ENCODE data around the gene OGFOD3. TPM values are rescaled to one million over a fixed set of nuclear protein-coding genes. Genes with fewer than 3 reads are reported as not detected.

OGFOD3 gene
- total RNA-seq, 4 donors from 2014 or later, result 7.9 to 27.5 (median 25.9) TPM

DNA sequence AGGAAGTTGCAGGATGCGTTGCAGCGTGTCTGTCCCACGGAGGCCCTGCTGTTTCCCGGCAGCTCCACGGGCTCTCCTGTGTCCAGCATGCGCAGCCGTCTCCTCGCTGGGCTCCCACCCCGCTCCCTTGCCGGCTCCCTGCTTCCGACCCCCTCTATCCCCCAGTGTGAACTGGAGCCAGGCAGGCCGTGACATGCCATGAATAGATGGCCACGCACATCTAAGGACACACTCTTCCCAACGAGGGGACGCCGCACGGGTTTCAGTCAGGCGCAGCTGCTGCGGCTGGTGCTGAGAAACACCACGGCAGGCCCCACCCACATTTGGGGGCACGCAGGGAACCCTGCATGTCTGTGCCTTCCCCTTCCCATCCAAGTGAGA, 9.5 kb downstream of the OGFOD3 start:
- intact Hi-C loops (cut with DNase I; ENCODE audit: low total_unique reads), result no loop called here
- 95 to 100% methylated on average over 3 to 21 of the region's 21 CpGs for WGBS, 2 donors (ENCODE audit: low coverage in 1 of 2)
- Histone ChIP-seq H3K4me3 (no peak overlapping the region), H3K9me3 (no peaks in the 10 kb centered on the region), H3K36me3 (no peaks in the 10 kb centered on the region), H3K27ac (no peak overlapping the region), H3K27me3 (no peaks in the 10 kb centered on the region), H3K4me1 (no peaks in the 10 kb centered on the region)
- no peak for DNase-seq
- TF ChIP-seq, protein P1, sequence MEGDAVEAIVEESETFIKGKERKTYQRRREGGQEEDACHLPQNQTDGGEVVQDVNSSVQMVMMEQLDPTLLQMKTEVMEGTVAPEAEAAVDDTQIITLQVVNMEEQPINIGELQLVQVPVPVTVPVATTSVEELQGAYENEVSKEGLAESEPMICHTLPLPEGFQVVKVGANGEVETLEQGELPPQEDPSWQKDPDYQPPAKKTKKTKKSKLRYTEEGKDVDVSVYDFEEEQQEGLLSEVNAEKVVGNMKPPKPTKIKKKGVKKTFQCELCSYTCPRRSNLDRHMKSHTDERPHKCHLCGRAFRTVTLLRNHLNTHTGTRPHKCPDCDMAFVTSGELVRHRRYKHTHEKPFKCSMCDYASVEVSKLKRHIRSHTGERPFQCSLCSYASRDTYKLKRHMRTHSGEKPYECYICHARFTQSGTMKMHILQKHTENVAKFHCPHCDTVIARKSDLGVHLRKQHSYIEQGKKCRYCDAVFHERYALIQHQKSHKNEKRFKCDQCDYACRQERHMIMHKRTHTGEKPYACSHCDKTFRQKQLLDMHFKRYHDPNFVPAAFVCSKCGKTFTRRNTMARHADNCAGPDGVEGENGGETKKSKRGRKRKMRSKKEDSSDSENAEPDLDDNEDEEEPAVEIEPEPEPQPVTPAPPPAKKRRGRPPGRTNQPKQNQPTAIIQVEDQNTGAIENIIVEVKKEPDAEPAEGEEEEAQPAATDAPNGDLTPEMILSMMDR (IDR thresholded peaks at IDR 0.05), result no peak
- TF ChIP-seq POLR2A (IDR thresholded peaks at IDR 0.05), result no peak
- no peak for TF ChIP-seq POLR2AphosphoS5 (IDR thresholded peaks at IDR 0.05)
- no peak for TF ChIP-seq EP300 (IDR thresholded peaks at IDR 0.05; ENCODE audit: low read depth)
- in situ Hi-C loops (cut with MboI; ENCODE audit: low pct_ligation_motif_present in 1 of 4, low pct_unique_long_range_greater_than_20kb in 1 of 4, low sequenced_read_pairs in 3 of 4), result loop anchor here in 1 of 4 donors (5.0 kb wide), 1 partner anchor 52 kb away; the partner anchor contains the start of gene TEX19

DNA sequence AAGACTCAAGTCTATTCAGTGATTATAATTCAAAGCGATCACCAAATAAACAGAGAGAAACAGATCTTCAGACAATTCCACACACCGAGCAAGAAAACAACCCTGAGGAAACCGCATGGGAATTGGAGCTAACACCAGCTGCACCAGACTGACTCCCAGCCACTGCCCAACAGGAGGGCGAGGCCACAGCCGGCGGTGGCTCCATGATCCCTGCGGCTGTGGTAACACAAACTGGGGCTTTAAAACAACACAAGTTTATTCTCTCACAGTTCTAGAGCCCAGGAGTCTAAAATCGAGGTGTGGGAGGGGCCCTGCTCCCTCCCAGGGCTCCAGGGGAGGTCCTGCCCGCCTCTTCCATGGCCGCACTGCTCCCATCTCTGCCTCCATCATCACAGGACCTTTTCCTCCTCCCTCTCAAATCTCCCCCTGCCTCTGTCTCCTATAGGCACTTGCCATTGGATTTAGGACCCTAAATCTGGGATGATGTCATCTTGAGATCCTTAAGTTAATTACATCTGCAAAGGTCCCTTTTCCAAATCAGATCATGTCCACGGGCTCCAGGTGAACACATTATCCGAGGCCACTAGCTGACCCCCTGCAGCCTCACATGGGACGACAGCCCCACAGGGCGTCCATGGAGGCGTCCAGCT, 10.0 kb downstream of the OGFOD3 start:
- Histone ChIP-seq H3K9me3 (no peaks in the 10 kb centered on the region), H3K4me3 (no peak overlapping the region), H3K27ac (no peak overlapping the region), H3K36me3 (no peaks in the 10 kb centered on the region), H3K4me1 (no peaks in the 10 kb centered on the region), H3K27me3 (no peaks in the 10 kb centered on the region)
- intact Hi-C loops (cut with DNase I; ENCODE audit: low total_unique reads), result no loop called here
- 85 to 92% methylated on average over 4 to 15 of the region's 15 CpGs for WGBS, 2 donors (ENCODE audit: low coverage in 1 of 2)
- in situ Hi-C loops (cut with MboI; ENCODE audit: low pct_ligation_motif_present in 1 of 4, low pct_unique_long_range_greater_than_20kb in 1 of 4, low sequenced_read_pairs in 3 of 4), result loop anchor here in 1 of 4 donors (5.0 kb wide), 1 partner anchor 51 kb away; the partner anchor contains the start of gene TEX19
- no peak for TF ChIP-seq POLR2A (IDR thresholded peaks at IDR 0.05)
- no peak for TF ChIP-seq EP300 (IDR thresholded peaks at IDR 0.05; ENCODE audit: low read depth)
- no peak for TF ChIP-seq POLR2AphosphoS5 (IDR thresholded peaks at IDR 0.05)
- TF ChIP-seq, protein P1 (IDR thresholded peaks at IDR 0.05), result no peak
- DNase-seq, result no peak

DNA sequence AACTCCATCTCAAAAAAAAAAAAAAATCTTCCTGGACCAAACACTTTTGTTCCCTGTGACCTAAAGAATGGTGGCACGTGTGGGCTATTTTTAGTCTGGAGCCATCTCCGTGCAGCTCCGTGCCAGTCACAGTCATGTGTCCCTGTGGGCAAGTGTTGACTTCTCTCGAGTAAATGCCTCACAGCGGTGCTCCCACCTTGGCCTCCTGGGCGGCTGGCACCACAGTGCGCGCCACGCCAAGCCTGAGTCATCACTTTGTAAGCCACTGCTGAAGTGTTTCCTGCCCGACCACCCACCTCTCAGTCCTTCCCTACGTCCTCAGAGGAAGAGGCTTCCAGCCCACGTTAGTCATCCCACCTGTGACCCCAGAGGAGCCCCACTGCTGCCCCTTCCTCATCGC, 11.1 kb downstream of the OGFOD3 start:
- no peak overlapping the region for H3K4me3 ChIP-seq
- intact Hi-C loops (cut with DNase I; ENCODE audit: low total_unique reads), result no loop called here
- TF ChIP-seq POLR2AphosphoS5 (IDR thresholded peaks at IDR 0.05) (no peak), POLR2A (IDR thresholded peaks at IDR 0.05) (no peak), EP300 (IDR thresholded peaks at IDR 0.05; ENCODE audit: low read depth) (no peak)
- TF ChIP-seq, protein P1 (IDR thresholded peaks at IDR 0.05), result no peak
- in situ Hi-C loops (cut with MboI; ENCODE audit: low pct_ligation_motif_present in 1 of 4, low pct_unique_long_range_greater_than_20kb in 1 of 4, low sequenced_read_pairs in 3 of 4), result loop anchor here in 1 of 4 donors (5.0 kb wide), 1 partner anchor 50 kb away; the partner anchor contains the start of gene TEX19
- 80 to 81% methylated on average over 1 to 13 of the region's 13 CpGs for WGBS, 2 donors (ENCODE audit: low coverage in 1 of 2)
- H3K9me3 ChIP-seq, result no peaks in the 10 kb centered on the region
- no peaks in the 10 kb centered on the region for H3K4me1 ChIP-seq
- no peaks in the 10 kb centered on the region for H3K36me3 ChIP-seq
- H3K27me3 ChIP-seq, result no peaks in the 10 kb centered on the region
- DNase-seq, result no peak
- no peak overlapping the region for H3K27ac ChIP-seq

DNA sequence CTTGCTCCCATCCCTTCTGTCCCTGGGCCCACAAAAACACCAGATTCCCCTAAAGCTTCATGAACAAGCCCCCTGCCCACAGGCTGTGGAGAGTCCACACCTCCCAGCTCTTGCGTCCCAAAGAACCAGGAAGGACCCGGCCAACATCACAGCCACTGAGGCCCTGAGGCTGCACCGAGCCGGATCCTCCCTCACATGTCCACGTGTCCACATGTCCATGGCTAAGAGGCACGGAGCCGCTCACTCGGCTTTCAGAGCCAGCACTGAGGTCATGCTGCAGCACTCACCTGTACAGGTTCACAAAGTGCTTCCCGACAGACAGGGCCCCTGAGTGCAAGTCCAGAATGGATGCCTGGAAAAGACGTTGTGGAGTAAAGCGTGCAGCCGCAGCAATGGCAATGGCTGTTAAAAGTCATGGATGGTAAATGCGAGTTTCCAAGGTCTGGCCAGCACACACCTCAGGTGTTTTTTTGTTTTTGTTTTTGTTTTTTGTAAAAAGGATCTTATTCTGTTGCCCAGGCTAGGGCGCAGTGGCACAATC, 12.2 kb downstream of the OGFOD3 start:
- TF ChIP-seq, protein P1 (IDR thresholded peaks at IDR 0.05), result no peak
- TF ChIP-seq EP300 (IDR thresholded peaks at IDR 0.05; ENCODE audit: low read depth), result no peak
- TF ChIP-seq POLR2A (IDR thresholded peaks at IDR 0.05), result no peak
- no peak for TF ChIP-seq POLR2AphosphoS5 (IDR thresholded peaks at IDR 0.05)
- Histone ChIP-seq H3K9me3 (no peaks in the 10 kb centered on the region), H3K4me1 (no peaks in the 10 kb centered on the region), H3K4me3 (no peak overlapping the region), H3K27me3 (no peaks in the 10 kb centered on the region), H3K27ac (no peak overlapping the region), H3K36me3 (no peaks in the 10 kb centered on the region)
- DNase-seq, result no peak
- intact Hi-C loops (cut with DNase I; ENCODE audit: low total_unique reads) (no loop called here), in situ Hi-C loops (cut with MboI; ENCODE audit: low pct_ligation_motif_present in 1 of 4, low pct_unique_long_range_greater_than_20kb in 1 of 4, low sequenced_read_pairs in 3 of 4) (loop anchor here in 1 of 4 donors (5.0 kb wide), 1 partner anchor 49 kb away; the partner anchor contains the start of gene TEX19)
- 80 to 95% methylated on average over 1 to 14 of the region's 14 CpGs for WGBS, 2 donors (ENCODE audit: low coverage in 1 of 2)

Data from transverse colon (tissue), 4 donors.